ENCODE measurements around the gene ETS1.

Gene ETS1

GRCh38 chr11:128511712-128512111 lies 75.6 kb downstream of the ETS1 start:
- TF ChIP-seq SIN3A (IDR thresholded peaks at IDR 0.05; ENCODE audit: borderline replicate concordance, insufficient read depth, low read length) (no peak), TAF1 (IDR thresholded peaks at IDR 0.05; ENCODE audit: borderline replicate concordance, insufficient read depth, low read length) (no peak), FOXP2 (optimal IDR thresholded peaks at IDR 0.05; ENCODE audit: borderline replicate concordance, extremely low read depth, extremely low read length, insufficient read depth) (no peak), POLR2AphosphoS5 (IDR thresholded peaks at IDR 0.05; ENCODE audit: low read depth, low read length) (no peak)

GRCh38 chr11:128509621-128510389 lies 77.6 kb downstream of the ETS1 start:
- 0 out of 4 replicates have a peak, but pooled peaks of 1 of the 2 experiments have one; percentile 33 for TF ChIP-seq REST (IDR thresholded peaks at IDR 0.05; ENCODE audit: insufficient read depth in 1 of 2, low read depth in 2 of 2, low read length in 2 of 2)
- peak; percentile 89; the same call in 1 of the 2 replicates for TF ChIP-seq SIN3A (IDR thresholded peaks at IDR 0.05; ENCODE audit: borderline replicate concordance, insufficient read depth, low read length)
- TF ChIP-seq FOXP2 (optimal IDR thresholded peaks at IDR 0.05; ENCODE audit: borderline replicate concordance, extremely low read depth, extremely low read length, insufficient read depth) = no peak
- TF ChIP-seq POLR2AphosphoS5 (IDR thresholded peaks at IDR 0.05; ENCODE audit: low read depth, low read length) = no peak; the same call in 1 of the 2 replicates
- peak; percentile 56; the same call in 1 of the 2 replicates for TF ChIP-seq TAF1 (IDR thresholded peaks at IDR 0.05; ENCODE audit: borderline replicate concordance, insufficient read depth, low read length)

DNA sequence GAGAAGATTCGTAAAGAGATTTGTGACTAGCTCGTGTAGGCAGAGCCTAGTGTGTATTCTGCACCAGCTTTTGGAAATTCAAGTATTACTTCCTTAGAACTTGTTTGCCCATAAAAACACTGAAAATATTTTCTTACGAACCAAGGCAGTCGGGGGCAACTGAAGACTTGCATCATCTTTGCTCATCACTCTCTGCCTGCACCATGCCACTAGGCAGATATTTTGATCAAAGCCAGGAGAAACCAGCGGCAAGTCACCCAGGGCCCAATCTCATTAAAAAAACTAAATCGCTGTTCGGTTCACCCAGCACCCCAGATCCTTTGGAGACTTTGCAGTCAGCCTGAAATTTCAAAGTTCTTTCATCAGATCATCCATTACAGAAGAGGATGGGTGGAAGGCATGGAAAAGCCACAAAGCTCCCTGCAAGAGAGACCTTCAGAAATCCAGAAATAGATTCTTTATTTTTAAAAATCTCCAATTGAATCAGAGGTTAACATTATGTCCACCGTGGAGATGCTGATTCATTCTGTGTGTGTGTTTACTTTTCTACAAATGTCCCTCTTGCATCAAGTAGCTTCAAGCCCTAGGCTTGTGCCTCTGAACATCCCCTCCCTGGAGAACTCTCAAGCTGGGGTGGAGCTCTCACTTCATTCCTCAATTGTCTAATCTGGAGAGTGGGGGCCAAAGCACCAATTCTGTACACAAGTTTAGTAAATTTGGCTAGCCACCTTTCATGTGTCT lies 78.4 kb downstream of the ETS1 start:
- TF ChIP-seq REST (IDR thresholded peaks at IDR 0.05; ENCODE audit: insufficient read depth in 1 of 2, low read depth in 2 of 2, low read length in 2 of 2) = no peak
- 0 out of 2 replicates have a peak, but pooled peaks have one; percentile 17 for TF ChIP-seq SIN3A (IDR thresholded peaks at IDR 0.05; ENCODE audit: borderline replicate concordance, insufficient read depth, low read length)
- 0 out of 2 replicates have a peak, but pooled peaks have one; percentile 14 for TF ChIP-seq TAF1 (IDR thresholded peaks at IDR 0.05; ENCODE audit: borderline replicate concordance, insufficient read depth, low read length)
- TF ChIP-seq POLR2AphosphoS5 (IDR thresholded peaks at IDR 0.05; ENCODE audit: low read depth, low read length) = peak; percentile 56

DNA sequence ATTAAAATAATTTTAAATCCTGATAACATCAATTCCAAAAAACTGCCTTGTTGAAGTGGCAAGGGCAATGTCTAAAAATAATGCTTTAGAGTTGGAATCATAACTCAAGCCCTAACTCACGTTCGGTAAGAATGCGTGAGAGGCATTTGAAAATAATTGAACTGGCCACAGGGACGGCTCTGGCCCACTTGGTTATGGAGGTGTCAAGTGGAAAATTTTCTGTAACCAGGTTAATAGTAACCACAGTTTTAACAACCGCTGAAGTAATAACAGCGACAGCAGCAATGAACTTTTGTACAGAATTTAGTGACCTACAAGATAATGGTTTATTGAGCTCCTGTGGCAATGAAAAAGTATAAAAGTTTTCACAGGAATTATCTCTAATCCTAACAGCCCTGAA lies 79.4 kb downstream of the ETS1 start:
- TF ChIP-seq REST (IDR thresholded peaks at IDR 0.05; ENCODE audit: insufficient read depth in 1 of 2, low read depth in 2 of 2, low read length in 2 of 2) (0 out of 4 replicates have a peak, but pooled peaks of 1 of the 2 experiments have one; percentile 31), TAF1 (IDR thresholded peaks at IDR 0.05; ENCODE audit: borderline replicate concordance, insufficient read depth, low read length) (no peak)

- TF ChIP-seq REST (IDR thresholded peaks at IDR 0.05; ENCODE audit: insufficient read depth in 1 of 2, low read depth in 2 of 2, low read length in 2 of 2) = 0 out of 4 replicates have a peak, but pooled peaks of 1 of the 2 experiments have one; percentile 23
- TF ChIP-seq FOXP2 (optimal IDR thresholded peaks at IDR 0.05; ENCODE audit: borderline replicate concordance, extremely low read depth, extremely low read length, insufficient read depth) = peak; percentile 24
- TF ChIP-seq POLR2AphosphoS5 (IDR thresholded peaks at IDR 0.05; ENCODE audit: low read depth, low read length) = peak; percentile 97
- TF ChIP-seq TAF1 (IDR thresholded peaks at IDR 0.05; ENCODE audit: borderline replicate concordance, insufficient read depth, low read length) = no peak; the same call in 1 of the 2 replicates
- TF ChIP-seq SIN3A (IDR thresholded peaks at IDR 0.05; ENCODE audit: borderline replicate concordance, insufficient read depth, low read length) = no peak; the same call in 1 of the 2 replicates
These were observed 80.3 kb downstream of the ETS1 start for GRCh38 chr11:128506999-128507611.
